Hematopoietic multipotent progenitor cell treated with erythropoietin and hydrocortisone succinate and interleukin-3 and kit ligand, for 4 days (in vitro differentiated cells): ENCODE results near the gene PLEKHM3.
"Not testable (repeated sequence)": the region's sequence is repeated elsewhere in the genome, so short reads cannot be mapped to it uniquely, and the experiment has no call there.

Experiments
- DNase-seq: peaks from one replicate; pipeline ENCODE4 v3.0.0-alpha.2; 2015

Gene PLEKHM3

GRCh38 chr2:208034503-208035140 lies 9.3 kb upstream of the PLEKHM3 start:
- DNase-seq = no peak

- DNase-seq = peak; percentile 67
These were observed 8.6 kb upstream of the PLEKHM3 start for GRCh38 chr2:208033701-208034502.

DNA sequence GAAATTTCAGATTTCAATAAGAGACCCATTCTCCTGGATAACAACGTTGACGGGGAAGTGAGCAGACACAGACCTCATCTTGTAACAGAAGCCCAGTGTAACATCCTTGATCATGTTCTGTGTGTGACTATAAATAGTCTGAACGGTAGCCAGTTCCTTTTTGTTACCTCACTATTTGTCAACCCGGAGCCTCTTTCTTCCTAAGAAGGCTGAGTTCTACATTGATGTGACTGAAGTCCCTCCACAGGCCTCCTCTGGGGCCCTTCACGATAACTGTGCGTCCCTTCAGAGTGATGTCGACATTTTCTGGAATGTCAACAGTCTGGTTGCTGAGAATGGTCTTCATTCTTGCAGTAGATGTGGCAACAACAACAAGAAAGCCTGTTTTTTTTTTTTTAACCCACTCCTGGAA lies 6.3 kb upstream of the PLEKHM3 start:
- peak; percentile 32 for DNase-seq

GRCh38 chr2:208025814-208026184 lies 472 bp upstream of the PLEKHM3 start:
- DNase-seq = peak; percentile 58

GRCh38 chr2:208024091-208024490 lies 1.2 kb downstream of the PLEKHM3 start:
- no peak for DNase-seq

- no peak for DNase-seq
These were observed 5.1 kb downstream of the PLEKHM3 start for GRCh38 chr2:208020253-208020652.

- DNase-seq = not testable (repeated sequence)
These were observed 7.1 kb downstream of the PLEKHM3 start for GRCh38 chr2:208018124-208018712.

GRCh38 chr2:208017721-208018120 lies 7.6 kb downstream of the PLEKHM3 start:
- peak; percentile 64 for DNase-seq

DNA sequence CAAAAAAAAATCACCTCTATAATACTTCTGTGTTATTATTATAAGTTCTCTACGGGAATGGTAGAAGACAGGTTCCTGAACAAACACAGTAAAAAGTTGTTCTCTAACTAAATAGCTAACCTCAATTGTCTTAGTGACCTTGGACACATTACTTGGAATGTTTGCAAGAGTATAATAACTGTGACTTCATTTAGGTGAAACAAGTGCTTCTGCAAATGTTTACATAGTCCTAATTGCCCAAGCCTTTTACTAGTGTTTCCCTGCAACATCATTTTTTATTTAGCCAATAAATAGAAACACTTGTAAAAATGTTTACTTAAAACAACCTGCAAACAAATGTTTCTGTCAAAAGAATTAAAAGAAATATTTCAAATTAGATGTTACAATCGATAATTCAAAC lies 9.9 kb downstream of the PLEKHM3 start:
- no peak for DNase-seq

GRCh38 chr2:208013285-208014178 lies 11.8 kb downstream of the PLEKHM3 start:
- peak; percentile 68 for DNase-seq

DNA sequence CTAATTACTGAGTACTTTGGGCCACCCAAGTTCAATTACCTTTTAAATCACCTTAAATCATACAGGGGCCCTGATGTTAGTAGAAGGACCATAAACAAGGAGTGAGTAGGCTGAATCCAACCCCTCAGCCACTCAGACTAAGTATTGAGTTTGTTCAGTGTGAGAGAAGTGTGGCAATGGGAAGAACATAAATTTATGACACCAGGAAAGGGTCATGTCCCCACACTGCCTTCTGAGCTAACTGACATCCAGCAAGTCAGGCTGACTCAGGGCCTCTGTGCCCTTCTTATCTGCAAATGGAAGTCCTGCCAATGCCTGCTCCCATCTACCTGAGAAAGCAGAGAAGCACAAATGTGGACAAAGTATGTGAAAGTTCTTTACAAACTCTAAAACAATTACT lies 12.9 kb downstream of the PLEKHM3 start:
- DNase-seq = peak; percentile 48

DNA sequence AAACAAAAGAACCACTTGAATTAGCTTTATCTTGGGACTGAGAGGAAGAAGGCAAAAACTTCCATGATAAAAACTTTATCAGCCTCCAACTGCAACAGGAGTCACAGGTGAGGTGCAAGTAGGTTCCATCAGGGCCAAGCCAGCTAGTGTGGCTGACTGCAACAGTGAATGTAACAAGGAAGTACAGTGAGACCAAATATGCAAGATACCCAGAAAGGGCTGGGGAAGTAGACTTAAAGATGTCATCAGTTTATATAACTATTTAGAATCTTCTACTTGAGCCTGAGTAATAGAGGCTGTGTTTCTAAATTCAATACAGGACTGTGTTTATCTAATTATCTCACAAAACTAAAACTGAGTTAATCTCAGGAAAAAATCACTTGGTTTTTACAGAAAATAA lies 14.8 kb downstream of the PLEKHM3 start:
- peak; percentile 30 for DNase-seq

DNA sequence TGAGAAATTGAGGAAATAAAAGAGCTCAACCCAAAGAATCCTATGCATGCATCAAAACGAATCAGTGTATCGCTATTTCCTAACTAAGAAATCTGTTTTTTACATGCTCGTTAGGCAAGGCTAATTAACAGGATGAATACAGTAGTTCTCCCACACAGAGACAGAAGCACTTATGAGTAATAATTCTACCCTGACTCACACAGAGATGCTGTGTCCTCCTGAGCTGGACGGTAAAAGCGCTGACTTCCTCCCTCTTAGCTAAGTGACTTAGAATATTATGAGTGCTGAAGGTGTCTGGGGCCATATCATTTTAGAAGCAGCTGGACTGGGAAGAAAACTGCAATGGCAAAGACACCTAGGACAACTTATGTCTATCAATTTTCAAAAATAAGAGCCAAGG lies 18.5 kb downstream of the PLEKHM3 start:
- DNase-seq = no peak

- DNase-seq = no peak
These were observed 19.0 kb downstream of the PLEKHM3 start for GRCh38 chr2:208006337-208006736.

DNA sequence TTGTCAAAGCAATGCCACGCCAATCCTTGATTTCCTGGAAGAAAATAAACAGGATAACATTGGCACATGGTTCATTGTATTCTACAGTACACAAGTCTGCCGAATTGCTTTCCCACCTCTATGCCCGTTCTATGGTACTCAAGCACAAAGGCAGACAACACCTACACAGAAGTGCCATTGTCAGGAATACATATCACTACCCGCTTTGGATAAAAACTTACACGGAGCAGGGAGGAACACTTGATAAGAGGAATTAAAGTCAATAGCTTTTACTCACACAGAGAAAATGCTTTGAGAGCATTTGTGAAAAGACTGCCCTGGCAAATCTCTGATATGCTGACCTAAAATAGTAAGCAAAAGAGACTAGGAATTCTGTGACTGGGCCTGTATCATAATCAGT lies 23.4 kb downstream of the PLEKHM3 start:
- no peak for DNase-seq

DNA sequence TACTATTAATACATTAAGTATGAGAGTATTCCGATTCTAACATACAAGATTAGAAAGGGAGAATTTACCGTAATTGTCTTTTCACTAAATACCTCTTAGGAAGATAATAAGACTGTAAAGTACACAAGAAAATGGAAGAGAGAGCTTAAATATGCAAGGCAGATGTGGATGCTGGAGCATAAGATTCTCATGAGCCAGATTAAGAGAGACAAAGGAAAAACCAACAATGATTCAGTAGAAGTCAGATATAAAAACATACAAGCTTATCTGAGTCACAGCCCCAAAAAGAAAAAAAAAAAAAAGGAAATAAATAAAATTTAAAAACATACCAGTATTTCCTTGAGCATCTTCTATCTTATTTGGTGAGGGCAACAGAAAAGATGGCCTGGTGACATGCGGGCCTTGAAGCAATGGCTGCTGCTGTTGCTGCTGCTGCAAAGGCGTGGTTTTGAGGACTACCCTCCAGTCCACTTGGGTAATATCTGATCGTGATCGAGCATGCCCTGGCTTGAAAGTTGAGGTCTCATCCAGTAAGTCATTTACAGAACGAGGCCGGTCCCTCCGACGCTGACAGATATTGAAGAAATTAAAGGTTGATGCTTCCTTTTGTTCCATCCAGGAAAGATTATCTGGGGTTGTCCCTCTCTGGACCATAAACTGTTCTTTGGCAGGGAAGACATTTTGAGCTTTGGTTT lies 24.5 kb downstream of the PLEKHM3 start:
- no peak for DNase-seq

DNA sequence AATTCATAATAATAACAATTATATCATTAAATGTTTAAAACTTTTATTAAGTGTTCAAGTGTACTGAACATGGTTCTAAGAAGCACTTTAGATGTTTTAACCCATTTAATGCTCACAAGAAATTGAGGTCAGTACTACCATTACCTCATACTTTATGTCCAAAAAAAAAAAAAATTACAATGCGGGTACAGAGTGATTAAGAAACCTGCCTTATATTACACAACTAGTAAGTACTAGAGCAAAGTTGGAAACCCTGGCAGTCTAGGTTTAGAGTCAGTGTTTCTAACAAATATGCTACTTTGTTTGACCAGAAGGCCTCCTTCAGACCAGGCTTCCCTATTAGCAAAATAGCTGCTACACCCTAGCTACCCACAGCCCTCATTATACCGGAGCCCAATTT lies 28.5 kb downstream of the PLEKHM3 start:
- peak; percentile 28 for DNase-seq

DNA sequence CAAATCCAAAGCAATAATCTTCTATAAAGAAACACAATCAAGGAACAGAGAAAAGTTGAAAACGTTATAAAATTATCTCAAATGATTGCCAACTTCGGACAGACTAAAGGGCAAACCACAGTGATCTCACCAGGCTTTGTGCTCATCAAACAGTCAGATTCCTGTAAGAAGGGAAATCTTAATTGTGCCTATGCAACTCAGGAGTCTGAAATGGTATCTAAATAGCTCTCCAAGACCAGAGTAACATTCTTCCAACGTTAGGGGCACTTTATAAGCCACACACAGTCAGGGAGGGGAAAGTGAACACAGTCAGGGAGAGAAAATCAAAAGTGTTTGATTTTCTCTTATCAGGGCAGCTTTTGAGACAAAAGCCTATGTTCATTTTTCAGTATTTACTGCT lies 29.4 kb downstream of the PLEKHM3 start:
- no peak for DNase-seq

- no peak for DNase-seq
These were observed 32.1 kb downstream of the PLEKHM3 start for GRCh38 chr2:207993151-207993763.

DNA sequence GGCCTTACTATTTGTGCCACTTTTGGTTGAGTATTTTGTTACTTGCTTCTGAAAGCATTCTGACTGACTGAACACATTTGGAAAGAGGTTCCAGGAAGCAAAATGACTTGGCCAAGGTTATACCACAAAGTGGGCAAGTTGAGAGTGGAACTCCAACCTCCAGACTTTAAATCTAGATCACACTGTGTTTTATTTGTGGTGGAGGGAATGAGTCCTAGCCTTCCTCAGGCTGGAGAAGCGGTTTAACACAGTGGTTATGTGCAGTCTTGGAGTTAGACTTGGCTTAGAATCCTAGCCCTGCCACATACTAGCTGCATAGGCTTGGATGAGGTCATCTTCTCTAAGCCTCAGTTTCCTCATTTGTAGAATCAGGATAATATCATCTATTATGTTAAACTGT lies 33.4 kb downstream of the PLEKHM3 start:
- no peak for DNase-seq

- DNase-seq = no peak
These were observed 34.5 kb downstream of the PLEKHM3 start for GRCh38 chr2:207990784-207991183.

DNA sequence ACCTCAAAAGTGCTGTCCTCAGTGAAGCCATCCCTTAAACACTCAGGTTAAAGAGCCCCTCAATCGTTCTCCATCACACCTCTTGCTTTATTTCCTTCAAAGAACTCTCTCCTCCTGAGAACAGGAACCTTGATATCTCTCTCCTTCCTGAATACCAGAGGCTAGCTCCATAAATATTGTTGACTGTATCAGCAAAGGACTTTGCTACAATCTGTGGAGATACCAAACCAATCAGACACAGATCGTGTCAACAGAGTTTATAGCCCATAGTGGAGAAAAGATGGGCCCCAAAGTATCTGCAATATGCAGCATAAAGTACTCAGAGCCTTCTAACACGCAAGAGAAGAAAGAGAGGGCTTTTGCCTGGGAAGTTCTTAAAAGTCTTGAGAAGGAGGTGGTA lies 36.4 kb downstream of the PLEKHM3 start:
- DNase-seq = no peak
